ENCODE measurements around the gene UXS1. TPM values are rescaled to one million over a fixed set of nuclear protein-coding genes. Genes with fewer than 3 reads are reported as not detected.
A peak's percentile ranks its signal among the peaks of the same experiment; 100 is the strongest.

Gene UXS1
- total and polyA plus RNA-seq, 2 experiments from 2014 or later, result 35.8 to 57.5 TPM

GRCh38 chr2:106075048-106075447, 119.1 kb downstream of the UXS1 start:
- Histone ChIP-seq H3K79me2 (ENCODE audit: insufficient read depth) (no peaks in the 10 kb centered on the region), H3K36me3 (ENCODE audit: low read depth) (no peaks in the 10 kb centered on the region), H2AFZ (no peak overlapping the region), H3F3A (ENCODE audit: insufficient read depth) (no peaks in the 10 kb centered on the region), H3K9me3 (ENCODE audit: low read depth) (no peaks in the 10 kb centered on the region), H3K4me1 (ENCODE audit: insufficient read depth) (no peaks in the 10 kb centered on the region), H3K27me3 (replicated peaks; ENCODE audit: insufficient read depth) (peaks cover 30% of the 10 kb centered on the region; the same call in 1 of the 2 replicates), H3K9me2 (ENCODE audit: insufficient read depth) (no peaks in the 10 kb centered on the region), H3K4me2 (ENCODE audit: unreplicated experiment) (no peak overlapping the region), H4K20me1 (ENCODE audit: insufficient read depth) (no peaks in the 10 kb centered on the region), H3K9ac (no peak overlapping the region), H3K27ac (no peak overlapping the region), H3K4me3 (no peak overlapping the region)
- peak; percentile 29 for DNase-seq
- in situ Hi-C loops (cut with MboI), result loop anchor here (10.0 kb wide), 1 partner anchor 500 kb away; no protein-coding TSS in a partner anchor
- WGBS, 2 experiments (ENCODE audit: low coverage in 1 of 2, low lambda C conversion rate in 2 of 2, missing lambda C conversion rate in 2 of 2), result 25 to 33% methylated on average over 3 of the region's 3 CpGs
- TF ChIP-seq EZH2phosphoT487 (IDR thresholded peaks at IDR 0.05; ENCODE audit: insufficient read depth, low read depth) (no peak), EZH2 (IDR thresholded peaks at IDR 0.05; ENCODE audit: insufficient read depth, poor library complexity, severe bottlenecking) (no peak)

- Histone ChIP-seq H3K36me3 (ENCODE audit: low read depth) (no peaks in the 10 kb centered on the region), H3K79me2 (ENCODE audit: insufficient read depth) (no peaks in the 10 kb centered on the region), H3K4me3 (no peak overlapping the region), H4K20me1 (ENCODE audit: insufficient read depth) (no peaks in the 10 kb centered on the region), H3K4me1 (ENCODE audit: insufficient read depth) (no peaks in the 10 kb centered on the region), H3K4me2 (ENCODE audit: unreplicated experiment) (no peak overlapping the region), H3F3A (ENCODE audit: insufficient read depth) (no peaks in the 10 kb centered on the region), H3K27me3 (replicated peaks; ENCODE audit: insufficient read depth) (peaks cover 29% of the 10 kb centered on the region; the same call in 1 of the 2 replicates), H3K27ac (no peak overlapping the region), H3K9ac (no peak overlapping the region), H2AFZ (no peak overlapping the region), H3K9me2 (ENCODE audit: insufficient read depth) (no peaks in the 10 kb centered on the region), H3K9me3 (ENCODE audit: low read depth) (no peaks in the 10 kb centered on the region)
- in situ Hi-C loops (cut with MboI), result loop anchor here (10.0 kb wide), 1 partner anchor 499 kb away; no protein-coding TSS in a partner anchor
- 70 to 73% methylated on average over 17 of the region's 17 CpGs for WGBS, 2 experiments (ENCODE audit: low coverage in 1 of 2, low lambda C conversion rate in 2 of 2, missing lambda C conversion rate in 2 of 2)
- no peak for TF ChIP-seq EZH2phosphoT487 (IDR thresholded peaks at IDR 0.05; ENCODE audit: insufficient read depth, low read depth)
- no peak for TF ChIP-seq EZH2 (IDR thresholded peaks at IDR 0.05; ENCODE audit: insufficient read depth, poor library complexity, severe bottlenecking)
- no peak for DNase-seq
These were observed 120.3 kb downstream of the UXS1 start for GRCh38 chr2:106073678-106074406.

DNA sequence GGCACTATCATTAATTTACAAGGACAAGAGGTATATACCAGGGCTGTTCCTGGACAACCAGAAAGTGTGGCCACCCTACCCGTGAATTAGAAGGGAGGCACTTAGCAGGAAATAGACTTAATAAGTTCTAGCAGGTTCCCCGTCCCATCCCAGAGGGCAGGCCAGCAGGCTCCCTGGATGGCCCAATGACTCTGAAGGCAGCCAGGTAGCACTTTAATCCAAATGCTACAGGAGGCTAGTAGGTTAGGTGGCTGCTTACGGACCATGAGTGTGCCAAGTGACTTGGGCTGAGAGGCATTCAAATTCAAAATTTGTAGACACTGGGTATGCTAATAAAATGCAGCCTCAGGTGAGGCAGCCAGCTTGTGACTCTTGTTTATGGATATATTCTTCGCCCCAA, 123.9 kb downstream of the UXS1 start:
- H3K9me2 ChIP-seq (ENCODE audit: insufficient read depth), result no peaks in the 10 kb centered on the region
- no peak overlapping the region for H3K27ac ChIP-seq
- H3K27me3 ChIP-seq (replicated peaks; ENCODE audit: insufficient read depth), result peaks cover 43% of the 10 kb centered on the region
- H3K4me2 ChIP-seq (ENCODE audit: unreplicated experiment), result no peak overlapping the region
- no peaks in the 10 kb centered on the region for H3F3A ChIP-seq (ENCODE audit: insufficient read depth)
- no peaks in the 10 kb centered on the region for H3K36me3 ChIP-seq (ENCODE audit: low read depth)
- no peaks in the 10 kb centered on the region for H3K9me3 ChIP-seq (ENCODE audit: low read depth)
- no peak overlapping the region for H3K9ac ChIP-seq
- in situ Hi-C loops (cut with MboI), result loop anchor here (10.0 kb wide), 1 partner anchor 495 kb away; no protein-coding TSS in a partner anchor
- H3K4me3 ChIP-seq, result no peak overlapping the region
- no peak for TF ChIP-seq EZH2phosphoT487 (IDR thresholded peaks at IDR 0.05; ENCODE audit: insufficient read depth, low read depth)
- no peaks in the 10 kb centered on the region for H3K79me2 ChIP-seq (ENCODE audit: insufficient read depth)
- no peaks in the 10 kb centered on the region for H4K20me1 ChIP-seq (ENCODE audit: insufficient read depth)
- no peak overlapping the region for H2AFZ ChIP-seq
- DNase-seq, result no peak
- WGBS, 2 experiments (ENCODE audit: low coverage in 1 of 2, low lambda C conversion rate in 2 of 2, missing lambda C conversion rate in 2 of 2), result 41 to 51% methylated on average over 4 of the region's 4 CpGs
- H3K4me1 ChIP-seq (ENCODE audit: insufficient read depth), result no peaks in the 10 kb centered on the region

- H3K79me2 ChIP-seq (ENCODE audit: insufficient read depth), result no peaks in the 10 kb centered on the region
- in situ Hi-C loops (cut with MboI), result no loop called here
- H3K27ac ChIP-seq, result no peak overlapping the region
- no peaks in the 10 kb centered on the region for H3K4me1 ChIP-seq (ENCODE audit: insufficient read depth)
- no peaks in the 10 kb centered on the region for H3K9me3 ChIP-seq (ENCODE audit: low read depth)
- H3K4me2 ChIP-seq (ENCODE audit: unreplicated experiment), result no peak overlapping the region
- no peaks in the 10 kb centered on the region for H4K20me1 ChIP-seq (ENCODE audit: insufficient read depth)
- H3K27me3 ChIP-seq (replicated peaks; ENCODE audit: insufficient read depth), result peaks cover 39% of the 10 kb centered on the region
- H3K4me3 ChIP-seq, result no peak overlapping the region
- H2AFZ ChIP-seq, result no peak overlapping the region
- DNase-seq, result no peak
- H3K36me3 ChIP-seq (ENCODE audit: low read depth), result no peaks in the 10 kb centered on the region
- TF ChIP-seq EZH2 (IDR thresholded peaks at IDR 0.05; ENCODE audit: insufficient read depth, poor library complexity, severe bottlenecking), result no peak
- TF ChIP-seq EZH2phosphoT487 (IDR thresholded peaks at IDR 0.05; ENCODE audit: insufficient read depth, low read depth), result no peak
- no peaks in the 10 kb centered on the region for H3K9me2 ChIP-seq (ENCODE audit: insufficient read depth)
- no peaks in the 10 kb centered on the region for H3F3A ChIP-seq (ENCODE audit: insufficient read depth)
- H3K9ac ChIP-seq, result no peak overlapping the region
- WGBS, 2 experiments (ENCODE audit: low coverage in 1 of 2, low lambda C conversion rate in 2 of 2, missing lambda C conversion rate in 2 of 2), result 0 to 4% methylated on average over 4 of the region's 4 CpGs
These were observed 125.7 kb downstream of the UXS1 start for GRCh38 chr2:106068451-106068850.

All from GM23248 (cell line).